Right lobe of liver (tissue), 6 donors: Measurements from ENCODE around the gene AZU1. TPM values are rescaled to one million over a fixed set of nuclear protein-coding genes. Genes with fewer than 3 reads are reported as not detected.

Source experiments
- ATAC-seq, 4 donors: fragments of 200-7000 bp; cut with Tn5 transposase; one replicate each; pipeline ENCODE4 v1.9.1; 2020; ENCODE audit warnings: mild to moderate bottlenecking in 4 of 4, moderate library complexity in 4 of 4
- DNase-seq, 3 donors: peaks; one replicate each; pipeline ENCODE4 v3.0.0-alpha.2; 2020
- H3K27ac ChIP-seq, 3 donors: fragments of 200-600 bp; one replicate each; pipeline ENCODE4 v1.8.0; 2022
- H3K27me3 ChIP-seq, 2 donors: fragments of 200-600 bp; one replicate each; pipeline ENCODE4 v1.8.0; 2022
- H3K36me3 ChIP-seq, 4 donors: fragments of 200-600 bp; sonication (generic) in 1 of 4; one replicate each; pipeline versions ENCODE4 v1.5.1 to v1.8.0; 2017 to 2022; ENCODE audit warnings: control low read depth in 1 of 4
- H3K4me1 ChIP-seq, 4 donors: fragments of 200-600 bp; sonication (generic) in 1 of 4; one replicate each; pipeline versions ENCODE4 v1.5.1 to v1.8.0; 2017 to 2022; ENCODE audit warnings: control low read depth in 1 of 4
- H3K4me3 ChIP-seq, 3 donors: fragments of 200-600 bp; one replicate each; pipeline ENCODE4 v1.8.0; 2022
- H3K9me3 ChIP-seq, 4 donors: fragments of 200-600 bp; sonication (generic) in 1 of 4; one replicate each; pipeline versions ENCODE4 v1.5.1 to v1.8.0; 2017 to 2022; ENCODE audit warnings: control low read depth in 1 of 4
- POLR2A ChIP-seq: fragments of 450-650 bp; IDR thresholded peaks from one replicate; pipeline ENCODE4 v1.6.1; 2017; ENCODE audit warnings: antibody characterized with exemption, mild to moderate bottlenecking
- WGBS: methylation state at CpG from one replicate; pipeline ENCODE4 v1.1.6; 2018; ENCODE audit warnings: low coverage, low lambda C conversion rate; ENCODE audit not compliant: insufficient coverage; ENCODE audit errors: missing lambda C conversion rate; 5-methylcytosine and 5-hydroxymethylcytosine counted together
- intact Hi-C, 2 donors: fragments of 100-400 bp; cut with DNase I; formaldehyde crosslinking; loops; one replicate each; pipeline versions ENCODE4 v1.11.2 to v1.14.1; 2022
- total RNA-seq, 6 experiments: library from RNA; depleted of rRNA in 2 of 6; stranded (reverse); fragments of >200 nt in 2 of 6; fragmentation: NEBNext Ultra II Directional in 3 of 6; extraction: Animal tissue kit (Norgen Biotek cat#: 25700) in 3 of 6; gene quantifications; one replicate each; pipeline versions ENCODE4 v1.1.0 to v1.2.4, GENCODE V29; 2016 to 2023
- TF ChIP-seq, protein P1 (sequence below), 4 donors: fragments of 200-600 bp in 3 of 4; fragments of 450-650 bp in 1 of 4; IDR thresholded peaks; one replicate each; pipeline versions ENCODE4 v1.5.1 to v1.8.0; 2016 to 2022; ENCODE audit warnings: antibody characterized with exemption in 4 of 4, mild to moderate bottlenecking in 2 of 4
- donor health status: DM: no; HTN: yes; CAD: no.
- donor health status: DM: no; HTN: no; CAD: no.
- donor health status: DM: no; HTN: no; CAD: no.
- donor health status: DM: no; HTN: yes; CAD: no.
- donor health status: DM: no; HTN: yes; CAD: no.

AZU1 gene
- total RNA-seq, 6 experiments from 2014 or later: 0.15 to 3.6 (median 1.8) TPM; not detected in 3

DNA sequence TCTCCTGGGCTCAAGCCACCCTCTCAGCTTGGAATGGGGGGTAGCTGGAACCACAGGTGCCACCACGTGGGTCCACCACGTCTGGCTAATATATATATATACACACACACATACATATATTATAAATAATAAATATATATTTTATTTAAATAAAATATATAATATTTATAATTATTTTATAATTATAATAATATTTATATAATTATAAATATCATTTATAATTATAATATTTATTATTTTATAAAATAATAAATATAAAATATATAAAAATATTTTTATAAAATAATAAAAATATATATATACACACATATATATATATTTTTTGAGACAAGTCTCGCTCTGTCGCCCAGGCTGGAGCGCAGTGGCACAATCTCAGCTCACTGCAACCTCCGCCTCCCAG, 26.9 kb downstream of the AZU1 start:
- no peaks in the 10 kb centered on the region for H3K36me3 ChIP-seq
- DNase-seq (no peak), ATAC-seq (no peak)
- no peak for TF ChIP-seq POLR2A
- TF ChIP-seq, protein P1, sequence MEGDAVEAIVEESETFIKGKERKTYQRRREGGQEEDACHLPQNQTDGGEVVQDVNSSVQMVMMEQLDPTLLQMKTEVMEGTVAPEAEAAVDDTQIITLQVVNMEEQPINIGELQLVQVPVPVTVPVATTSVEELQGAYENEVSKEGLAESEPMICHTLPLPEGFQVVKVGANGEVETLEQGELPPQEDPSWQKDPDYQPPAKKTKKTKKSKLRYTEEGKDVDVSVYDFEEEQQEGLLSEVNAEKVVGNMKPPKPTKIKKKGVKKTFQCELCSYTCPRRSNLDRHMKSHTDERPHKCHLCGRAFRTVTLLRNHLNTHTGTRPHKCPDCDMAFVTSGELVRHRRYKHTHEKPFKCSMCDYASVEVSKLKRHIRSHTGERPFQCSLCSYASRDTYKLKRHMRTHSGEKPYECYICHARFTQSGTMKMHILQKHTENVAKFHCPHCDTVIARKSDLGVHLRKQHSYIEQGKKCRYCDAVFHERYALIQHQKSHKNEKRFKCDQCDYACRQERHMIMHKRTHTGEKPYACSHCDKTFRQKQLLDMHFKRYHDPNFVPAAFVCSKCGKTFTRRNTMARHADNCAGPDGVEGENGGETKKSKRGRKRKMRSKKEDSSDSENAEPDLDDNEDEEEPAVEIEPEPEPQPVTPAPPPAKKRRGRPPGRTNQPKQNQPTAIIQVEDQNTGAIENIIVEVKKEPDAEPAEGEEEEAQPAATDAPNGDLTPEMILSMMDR (IDR thresholded peaks at IDR 0.05): no peak
- no peaks in the 10 kb centered on the region for H3K9me3 ChIP-seq
- no peaks in the 10 kb centered on the region for H3K27me3 ChIP-seq
- no peak overlapping the region for H3K4me3 ChIP-seq
- intact Hi-C loops: loop anchor here (10.0 kb wide), 2 partner anchors 120 to 140 kb away; no protein-coding TSS in a partner anchor
- peaks cover 0 to 8% (median 3%) of the 10 kb centered on the region in 4 donors for H3K4me1 ChIP-seq
- no peak overlapping the region for H3K27ac ChIP-seq
- 53% methylated on average over 6 of the region's 6 CpGs for WGBS

DNA sequence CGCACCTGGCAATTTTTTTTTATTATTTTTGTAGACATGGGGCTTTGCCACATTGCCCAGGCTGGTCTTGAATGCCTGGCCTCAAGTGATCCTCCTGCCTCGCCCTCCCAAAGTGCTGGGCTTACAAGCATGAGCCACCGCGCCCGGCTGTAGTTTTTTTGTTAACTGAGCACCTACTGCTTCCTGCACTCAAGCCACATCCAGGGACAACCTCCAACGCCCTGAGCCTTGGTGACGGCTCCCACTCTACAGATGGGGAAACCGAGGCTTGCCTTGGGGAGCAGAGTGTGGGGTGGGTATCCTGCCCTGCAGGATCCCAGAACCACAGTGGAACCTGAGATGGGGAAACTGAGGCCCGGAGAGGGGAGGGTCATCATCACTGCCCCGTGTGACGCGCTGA, 27.5 kb downstream of the AZU1 start:
- intact Hi-C loops: loop anchor here (10.0 kb wide), 2 partner anchors 120 to 140 kb away; no protein-coding TSS in a partner anchor
- DNase-seq: no peak
- no peak for ATAC-seq

DNA sequence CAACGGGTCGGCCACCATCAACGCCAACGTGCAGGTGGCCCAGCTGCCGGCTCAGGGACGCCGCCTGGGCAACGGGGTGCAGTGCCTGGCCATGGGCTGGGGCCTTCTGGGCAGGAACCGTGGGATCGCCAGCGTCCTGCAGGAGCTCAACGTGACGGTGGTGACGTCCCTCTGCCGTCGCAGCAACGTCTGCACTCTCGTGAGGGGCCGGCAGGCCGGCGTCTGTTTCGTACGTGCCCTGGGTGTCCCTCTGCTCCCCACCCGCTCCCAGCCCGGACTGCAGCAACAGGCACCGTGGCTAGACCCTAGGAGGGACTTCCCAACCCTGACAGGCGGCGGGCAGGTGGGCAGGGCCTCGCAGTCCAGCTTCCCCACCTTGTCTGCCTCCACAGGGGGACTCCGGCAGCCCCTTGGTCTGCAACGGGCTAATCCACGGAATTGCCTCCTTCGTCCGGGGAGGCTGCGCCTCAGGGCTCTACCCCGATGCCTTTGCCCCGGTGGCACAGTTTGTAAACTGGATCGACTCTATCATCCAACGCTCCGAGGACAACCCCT, 28.0 kb downstream of the AZU1 start:
- DNase-seq: no peak
- H3K4me3 ChIP-seq: no peak overlapping the region
- H3K27me3 ChIP-seq: no peaks in the 10 kb centered on the region
- peaks cover 0 to 5% (median 2%) of the 10 kb centered on the region in 4 donors for H3K4me1 ChIP-seq
- no peak overlapping the region for H3K27ac ChIP-seq
- no peaks in the 10 kb centered on the region for H3K9me3 ChIP-seq
- WGBS: 37% methylated on average over 2 of the region's 40 CpGs
- TF ChIP-seq, protein P1 (IDR thresholded peaks at IDR 0.05): no peak
- no peak for TF ChIP-seq POLR2A
- no peak for ATAC-seq
- intact Hi-C loops: loop anchor here (10.0 kb wide), 2 partner anchors 119 to 139 kb away; no protein-coding TSS in a partner anchor
- no peaks in the 10 kb centered on the region for H3K36me3 ChIP-seq

More for the DNA sequence above, 27.5 kb downstream of the AZU1 start:
- Histone ChIP-seq H3K9me3 (no peaks in the 10 kb centered on the region), H3K27ac (no peak overlapping the region), H3K27me3 (no peaks in the 10 kb centered on the region), H3K4me3 (no peak overlapping the region), H3K36me3 (no peaks in the 10 kb centered on the region), H3K4me1 (peaks cover 0 to 8% (median 3%) of the 10 kb centered on the region in 4 donors)
- 82% methylated on average over 6 of the region's 12 CpGs for WGBS
- no peak for TF ChIP-seq POLR2A
- TF ChIP-seq, protein P1 (IDR thresholded peaks at IDR 0.05): no peak

DNA sequence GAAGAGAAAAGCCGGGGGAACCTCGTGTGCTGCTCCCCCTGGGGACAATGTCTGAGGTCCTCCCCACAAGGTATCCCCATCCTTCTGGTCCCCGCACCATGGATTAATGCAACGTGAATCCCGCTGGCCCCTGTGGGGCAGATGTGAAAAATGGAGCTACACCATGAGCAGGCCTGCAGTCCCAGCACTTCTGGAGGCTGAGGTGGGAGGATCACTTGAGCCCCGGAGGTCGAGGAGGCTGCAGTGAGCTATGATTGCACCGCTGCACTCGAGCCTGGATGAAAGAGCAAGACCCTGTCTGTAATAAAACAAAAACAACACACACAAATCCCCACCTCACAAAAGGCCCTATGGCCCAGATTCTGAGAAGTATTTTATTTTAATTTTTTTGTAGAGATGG, 30.6 kb downstream of the AZU1 start:
- TF ChIP-seq, protein P1 (IDR thresholded peaks at IDR 0.05): no peak
- no peak for TF ChIP-seq POLR2A
- H3K4me1 ChIP-seq: no peaks in the 10 kb centered on the region
- H3K4me3 ChIP-seq: no peak overlapping the region
- intact Hi-C loops: loop anchor here (10.0 kb wide), 2 partner anchors 117 to 137 kb away; no protein-coding TSS in a partner anchor
- no peaks in the 10 kb centered on the region for H3K27me3 ChIP-seq
- 73% methylated on average over 5 of the region's 9 CpGs for WGBS
- DNase-seq (no peak), ATAC-seq (no peak)
- H3K36me3 ChIP-seq: no peaks in the 10 kb centered on the region
- no peak overlapping the region for H3K27ac ChIP-seq
- no peaks in the 10 kb centered on the region for H3K9me3 ChIP-seq
